CD8-positive, alpha-beta memory T cell (primary cell): Measurements from ENCODE around the gene NAIP. TPM values are rescaled to one million over a fixed set of nuclear protein-coding genes. Genes with fewer than 3 reads are reported as not detected.
"Not testable (repeated sequence)": the region's sequence is repeated elsewhere in the genome, so short reads cannot be mapped to it uniquely, and the experiment has no call there.

Experiments
- CTCF ChIA-PET: fragments of 350-600 bp; sonication (Branson Sonifier 250); formaldehyde crosslinking; loops from one replicate; lab custom pipeline; 2021; ENCODE audit warnings: antibody characterized with exemption; lab: Charles Lee
- POLR2A ChIA-PET: fragments of 350-600 bp; sonication (Branson Sonifier 250); formaldehyde crosslinking; loops from one replicate; lab custom pipeline; 2021; ENCODE audit warnings: antibody characterized with exemption; lab: Charles Lee
- DNase-seq, 5 donors: peaks; one replicate each; pipeline versions ENCODE4 v3.0.0 to v3.0.0-alpha.2; 2020 to 2022; ENCODE audit warnings: mixed read lengths in 1 of 5
- H3K27ac ChIP-seq: one replicate; pipeline ENCODE4 v1.7.0; 2013; ENCODE audit warnings: low read depth, mild to moderate bottlenecking, low read length, moderate library complexity
- H3K27me3 ChIP-seq: 2 replicates; pipeline ENCODE4 v1.7.0; 2013; ENCODE audit warnings: low read length, mild to moderate bottlenecking; ENCODE audit not compliant: insufficient read depth, poor library complexity, severe bottlenecking
- H3K36me3 ChIP-seq: 2 replicates; pipeline ENCODE4 v1.7.0; 2013; ENCODE audit warnings: mild to moderate bottlenecking, low read length, moderate library complexity; ENCODE audit not compliant: insufficient read depth
- H3K4me1 ChIP-seq: 2 replicates; pipeline ENCODE4 v1.7.0; 2013; ENCODE audit warnings: mild to moderate bottlenecking, low read length, moderate library complexity; ENCODE audit not compliant: insufficient read depth
- H3K4me3 ChIP-seq: 2 replicates; pipeline ENCODE4 v1.7.0; 2013; ENCODE audit warnings: mild to moderate bottlenecking, low read length
- H3K9me3 ChIP-seq: 2 replicates; pipeline ENCODE4 v1.7.0; 2013; ENCODE audit warnings: mild to moderate bottlenecking, low read length
- H3K27ac Mint-ChIP-seq, 8 donors: one replicate each; pipeline ENCODE4 v1.8.0; 2020 to 2021; ENCODE audit warnings: mixed read lengths in 8 of 8, mild to moderate bottlenecking in 6 of 8, inconsistent platforms in 3 of 8, moderate library complexity in 3 of 8
- H3K27me3 Mint-ChIP-seq, 2 donors: one replicate each; pipeline ENCODE4 v1.8.0; 2020 to 2021; ENCODE audit warnings: mixed read lengths in 2 of 2, mild to moderate bottlenecking in 1 of 2, moderate library complexity in 1 of 2
- H3K36me3 Mint-ChIP-seq, 3 donors: one replicate each; pipeline ENCODE4 v1.8.0; 2020 to 2021; ENCODE audit warnings: mixed read lengths in 3 of 3, inconsistent platforms in 1 of 3, mild to moderate bottlenecking in 1 of 3
- H3K4me1 Mint-ChIP-seq, 3 donors: one replicate each; pipeline ENCODE4 v1.8.0; 2020 to 2021; ENCODE audit warnings: mixed read lengths in 3 of 3, inconsistent platforms in 1 of 3, mild to moderate bottlenecking in 1 of 3
- H3K4me3 Mint-ChIP-seq, 7 donors: one replicate each; pipeline ENCODE4 v1.8.0; 2020 to 2021; ENCODE audit warnings: mixed read lengths in 7 of 7, mild to moderate bottlenecking in 6 of 7, moderate library complexity in 4 of 7, inconsistent platforms in 2 of 7
- H3K9me3 Mint-ChIP-seq, 5 donors: one replicate each; pipeline ENCODE4 v1.8.0; 2020 to 2022; ENCODE audit warnings: mixed read lengths in 5 of 5, mild to moderate bottlenecking in 3 of 5, moderate library complexity in 2 of 5, inconsistent platforms in 1 of 5
- polyA plus RNA-seq: library from polyadenylated mRNA; unstranded; fragments of 300-500 nt; fragmentation: Illumina TruSeq; gene quantifications from one replicate; pipeline ENCODE4 v1.2.3, GENCODE V29; 2021
- total RNA-seq, 2 experiments: library from RNA; stranded (reverse); gene quantifications; one replicate each; pipeline ENCODE4 v1.2.3, GENCODE V29; 2021

The NAIP gene
- total and polyA plus RNA-seq, 3 experiments from 2014 or later = 1.8 to 3.4 (median 2.5) TPM

DNA sequence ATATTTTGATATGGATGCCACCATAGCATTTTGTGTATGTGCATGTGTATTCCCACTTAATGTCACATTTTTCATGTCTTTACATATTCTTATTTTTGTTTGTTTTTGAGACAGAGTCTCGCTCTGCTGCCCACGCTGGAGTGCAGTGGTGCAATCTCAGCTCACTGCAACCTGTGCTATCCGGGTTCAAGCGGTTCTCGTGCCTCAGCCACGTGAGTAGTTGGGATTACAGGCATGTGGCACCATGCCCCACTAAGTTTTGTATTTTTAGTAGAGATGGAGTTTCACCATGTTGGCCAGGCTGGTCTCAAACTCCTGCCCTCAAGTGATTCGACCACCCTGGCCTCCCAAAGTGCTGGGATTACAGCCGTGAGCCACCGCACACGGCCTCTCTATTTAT, 72.1 kb downstream of the NAIP start:
- H3K36me3 ChIP-seq, H3K4me3 Mint-ChIP-seq, H3K4me1 ChIP-seq, H3K27ac ChIP-seq, H3K4me3 ChIP-seq, H3K9me3 Mint-ChIP-seq, POLR2A ChIA-PET, CTCF ChIA-PET, DNase-seq, H3K36me3 Mint-ChIP-seq, H3K27me3 Mint-ChIP-seq, H3K4me1 Mint-ChIP-seq, H3K27me3 ChIP-seq, H3K9me3 ChIP-seq: not testable (repeated sequence)
- peak overlapping the region in 1 of 8 donors; percentile 41 for H3K27ac Mint-ChIP-seq

DNA sequence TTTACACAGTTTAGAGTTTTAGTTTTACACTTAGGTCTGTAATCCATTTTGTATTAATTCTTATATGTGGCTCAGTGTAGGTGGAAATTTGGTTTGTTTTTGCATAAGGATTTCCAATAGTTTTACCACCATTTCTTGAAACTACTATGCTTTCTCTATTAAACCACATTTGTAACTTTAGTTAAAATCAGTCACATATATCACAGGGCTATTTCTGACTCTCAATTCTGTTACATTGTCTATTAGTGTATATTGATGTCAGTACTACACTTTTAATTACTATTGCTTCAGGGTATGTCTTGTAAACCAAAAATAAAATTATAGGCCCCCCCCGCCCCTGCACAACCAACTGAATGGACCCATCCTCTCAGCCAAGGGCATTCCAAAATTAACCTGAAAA, 92.6 kb downstream of the NAIP start:
- H3K36me3 Mint-ChIP-seq, H3K27me3 Mint-ChIP-seq, CTCF ChIA-PET: not testable (repeated sequence)

DNA sequence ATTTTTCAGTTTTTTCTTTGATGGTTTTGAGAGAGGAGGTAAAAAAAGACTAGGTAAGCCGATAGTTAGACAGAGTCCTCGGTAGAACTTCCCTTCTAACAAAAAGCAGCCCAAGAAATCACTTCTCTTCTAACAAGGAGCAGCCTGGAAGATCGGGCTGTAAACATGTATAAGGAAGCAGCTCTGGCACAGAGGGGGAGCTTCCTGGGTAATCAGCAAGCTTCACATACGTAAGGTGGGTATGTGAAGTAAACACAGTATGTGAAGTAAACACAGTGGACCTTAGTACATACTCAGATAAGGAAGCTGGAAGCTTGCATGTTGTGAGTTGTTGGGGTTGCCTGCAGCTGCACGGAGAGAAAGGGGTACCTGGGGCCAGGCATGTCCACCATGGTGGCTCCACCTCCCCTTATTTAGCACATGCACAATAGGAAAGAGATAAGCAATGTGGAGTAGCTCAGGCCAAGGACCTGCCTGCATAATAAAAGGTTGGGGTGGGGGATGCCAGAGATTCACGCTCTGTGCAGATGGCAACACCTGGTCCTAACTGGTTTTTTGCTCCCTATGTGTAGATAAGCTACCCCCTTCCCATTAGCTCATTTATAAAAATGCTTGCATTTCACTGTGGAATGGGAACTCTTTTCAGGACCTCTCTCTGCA, 93.3 kb downstream of the NAIP start:
- POLR2A ChIA-PET, H3K4me3 Mint-ChIP-seq, H3K27me3 Mint-ChIP-seq: not testable (repeated sequence)

More for the DNA sequence above, 92.6 kb downstream of the NAIP start:
- H3K4me1 ChIP-seq, DNase-seq, H3K27ac ChIP-seq, H3K9me3 Mint-ChIP-seq, H3K27me3 ChIP-seq, H3K4me3 Mint-ChIP-seq, H3K27ac Mint-ChIP-seq, POLR2A ChIA-PET, H3K9me3 ChIP-seq, H3K4me3 ChIP-seq, H3K36me3 ChIP-seq, H3K4me1 Mint-ChIP-seq: not testable (repeated sequence)

DNA sequence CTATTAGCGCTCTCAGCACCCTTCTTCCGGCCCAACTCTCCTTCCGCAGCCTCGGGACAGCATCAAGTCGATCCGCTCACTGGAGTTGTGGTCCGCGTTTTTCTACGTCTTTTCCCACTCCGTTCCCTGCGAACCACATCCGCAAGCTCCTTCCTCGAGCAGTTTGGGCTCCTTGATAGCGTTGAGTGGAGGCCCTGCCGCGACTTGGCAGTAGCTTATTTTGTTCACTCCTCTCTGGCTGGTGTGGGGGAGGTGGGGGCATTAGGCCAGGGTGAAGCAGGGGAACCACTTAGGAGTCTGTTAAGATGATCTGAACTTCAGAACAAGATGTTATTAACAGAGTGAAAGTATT, 100.0 kb downstream of the NAIP start:
- H3K9me3 ChIP-seq, H3K4me3 Mint-ChIP-seq, H3K4me1 Mint-ChIP-seq: not testable (repeated sequence)

More for the DNA sequence above, 93.3 kb downstream of the NAIP start:
- H3K4me1 ChIP-seq, H3K27ac Mint-ChIP-seq, H3K9me3 ChIP-seq, H3K27me3 ChIP-seq, DNase-seq, H3K9me3 Mint-ChIP-seq, H3K4me1 Mint-ChIP-seq, H3K36me3 Mint-ChIP-seq, CTCF ChIA-PET, H3K36me3 ChIP-seq, H3K4me3 ChIP-seq, H3K27ac ChIP-seq: not testable (repeated sequence)

More for the DNA sequence above, 100.0 kb downstream of the NAIP start:
- H3K27me3 ChIP-seq, H3K9me3 Mint-ChIP-seq, H3K36me3 ChIP-seq, POLR2A ChIA-PET, H3K36me3 Mint-ChIP-seq, H3K4me3 ChIP-seq, H3K27ac Mint-ChIP-seq, H3K27me3 Mint-ChIP-seq, DNase-seq, H3K27ac ChIP-seq, H3K4me1 ChIP-seq, CTCF ChIA-PET: not testable (repeated sequence)

Other genes starting within 250 kb of the NAIP start
- gene SERF1A, start 124.7 kb downstream of the NAIP start, total RNA-seq = 10 to 100 TPM; 11.4 to 11.6 TPM
- 4.5 TPM for gene SERF1A, start 124.7 kb downstream of the NAIP start, polyA plus RNA-seq
- 10 to 100 TPM; 84.5 to 85.0 TPM for gene SMN1, start 100.3 kb downstream of the NAIP start, total RNA-seq
- gene SMN1, start 100.3 kb downstream of the NAIP start, polyA plus RNA-seq = 33.6 TPM
- 10 to 100 TPM; 47.9 to 51.7 TPM for gene GTF2H2, start 42.3 kb upstream of the NAIP start, total RNA-seq
- 10.2 TPM for gene GTF2H2, start 42.3 kb upstream of the NAIP start, polyA plus RNA-seq